ENCODE results near the gene CASP8.
"Not testable (repeated sequence)": the region's sequence is repeated elsewhere in the genome, so short reads cannot be mapped to it uniquely, and the experiment has no call there.

The CASP8 gene

DNA sequence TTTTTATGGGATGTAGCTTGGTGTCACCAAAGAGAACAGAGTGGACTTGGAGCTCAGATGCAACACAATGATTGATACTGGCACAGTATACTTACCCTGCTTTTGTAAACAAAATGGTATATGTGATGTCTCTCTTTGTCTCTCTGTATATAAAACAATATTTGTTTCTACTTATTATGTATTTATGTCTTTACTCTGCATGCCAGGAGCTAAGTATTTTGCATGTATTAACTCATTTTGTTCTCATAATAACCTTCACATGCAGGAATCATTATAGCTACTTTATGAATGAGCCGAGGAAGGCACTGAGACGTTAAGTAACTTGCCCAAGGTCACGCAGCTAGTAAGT, 27.9 kb upstream of the CASP8 start:
- Histone ChIP-seq H3K9me3 (ENCODE audit: control insufficient read depth, insufficient read depth, low read depth, low read length) (no peaks in the 10 kb centered on the region), H3K4me1 (ENCODE audit: control insufficient read depth, insufficient read depth, low read length) (peaks cover 15% of the 10 kb centered on the region), H3K9ac (ENCODE audit: low read length) (no peak overlapping the region), H3K27me3 (ENCODE audit: control insufficient read depth, insufficient read depth, low read length) (no peaks in the 10 kb centered on the region), H3K4me3 (ENCODE audit: low read depth, low read length) (no peak overlapping the region; the same call in 1 of the 2 replicates), H3K36me3 (ENCODE audit: control insufficient read depth, insufficient read depth, low read length) (no peaks in the 10 kb centered on the region), H3K27ac (ENCODE audit: low read depth, low read length) (no peak overlapping the region)

DNA sequence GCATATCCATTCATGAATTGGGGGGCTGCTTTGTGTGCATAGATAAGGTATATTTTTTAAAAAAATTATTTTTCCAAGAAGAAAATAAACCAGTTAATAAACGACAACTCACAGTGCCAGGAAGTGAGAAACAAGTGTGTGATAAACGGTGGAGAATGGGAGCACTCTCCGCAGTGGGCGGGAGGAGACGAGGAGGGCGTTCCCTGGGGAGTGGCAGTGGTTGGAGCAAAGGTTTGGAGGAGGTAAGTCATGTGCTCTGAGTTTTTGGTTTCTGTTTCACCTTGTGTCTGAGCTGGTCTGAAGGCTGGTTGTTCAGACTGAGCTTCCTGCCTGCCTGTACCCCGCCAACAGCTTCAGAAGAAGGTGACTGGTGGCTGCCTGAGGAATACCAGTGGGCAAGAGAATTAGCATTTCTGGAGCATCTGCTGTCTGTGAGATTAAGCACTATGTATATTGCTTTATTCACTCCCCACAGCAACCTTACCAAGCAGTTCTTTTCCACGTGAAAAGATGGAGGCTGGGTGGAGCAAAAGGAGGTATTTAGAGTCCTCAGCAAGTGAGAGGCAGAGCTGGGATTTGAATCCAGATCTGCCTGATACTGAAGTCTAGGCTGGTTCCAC, 27.0 kb upstream of the CASP8 start:
- H3K9me3 ChIP-seq (ENCODE audit: control insufficient read depth, insufficient read depth, low read depth, low read length): no peaks in the 10 kb centered on the region
- peaks cover 15% of the 10 kb centered on the region for H3K4me1 ChIP-seq (ENCODE audit: control insufficient read depth, insufficient read depth, low read length)
- H3K27me3 ChIP-seq (ENCODE audit: control insufficient read depth, insufficient read depth, low read length): no peaks in the 10 kb centered on the region
- peak overlapping the region; percentile 54 for H3K4me3 ChIP-seq (ENCODE audit: low read depth, low read length)
- H3K36me3 ChIP-seq (ENCODE audit: control insufficient read depth, insufficient read depth, low read length): 0 out of 2 replicates have a peak, but pooled peaks cover 2% of the 10 kb centered on the region
- H3K27ac ChIP-seq (ENCODE audit: low read depth, low read length): peak overlapping the region; percentile 16; the same call in 1 of the 2 replicates
- H3K9ac ChIP-seq (ENCODE audit: low read length): peak overlapping the region; percentile 51

DNA sequence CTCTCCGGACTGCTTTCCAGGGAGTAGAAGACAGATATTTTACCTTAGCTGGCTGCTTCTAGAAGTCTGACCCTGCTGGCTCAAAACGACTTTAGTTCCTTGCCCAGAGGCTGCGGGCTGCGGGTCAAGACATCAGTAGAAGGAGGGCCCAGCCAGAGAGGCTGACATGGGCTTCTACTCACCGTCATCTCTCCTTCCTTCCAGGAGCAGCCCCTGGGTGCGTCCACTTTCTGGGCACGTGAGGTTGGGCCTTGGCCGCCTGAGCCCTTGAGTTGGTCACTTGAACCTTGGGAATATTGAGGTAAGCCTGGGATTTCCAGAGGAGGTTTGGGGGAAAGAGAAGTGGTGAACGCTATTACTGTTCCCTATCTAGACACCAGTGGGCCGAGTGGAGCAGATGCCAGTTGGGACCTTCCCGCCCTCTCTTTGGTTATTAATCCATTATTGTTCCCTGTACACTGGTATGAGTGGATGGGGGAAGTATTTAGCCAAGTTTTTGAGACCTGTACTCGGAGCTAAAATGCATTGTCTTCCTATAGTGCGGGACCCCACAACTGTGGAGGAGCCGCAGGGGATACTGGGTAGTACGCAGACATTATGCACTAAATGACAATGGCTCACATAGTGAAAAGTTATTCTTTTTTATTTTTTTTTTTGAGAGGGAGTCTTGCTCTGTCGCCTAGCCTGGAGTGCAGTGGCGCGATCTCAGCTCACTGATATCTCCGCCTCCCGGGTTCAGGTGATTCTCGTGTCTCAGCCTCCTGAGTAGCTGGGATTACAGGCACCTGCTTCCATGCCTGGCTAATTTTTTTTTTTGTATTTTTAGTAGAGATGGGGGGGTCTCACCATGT, 26.3 kb upstream of the CASP8 start:
- Histone ChIP-seq H3K27ac (ENCODE audit: low read depth, low read length) (peak overlapping the region; percentile 16; the same call in 1 of the 2 replicates), H3K4me3 (ENCODE audit: low read depth, low read length) (peak overlapping the region; percentile 54), H3K9ac (ENCODE audit: low read length) (peak overlapping the region; percentile 51), H3K9me3 (ENCODE audit: control insufficient read depth, insufficient read depth, low read depth, low read length) (no peaks in the 10 kb centered on the region), H3K36me3 (ENCODE audit: control insufficient read depth, insufficient read depth, low read length) (0 out of 2 replicates have a peak, but pooled peaks cover 2% of the 10 kb centered on the region), H3K27me3 (ENCODE audit: control insufficient read depth, insufficient read depth, low read length) (no peaks in the 10 kb centered on the region), H3K4me1 (ENCODE audit: control insufficient read depth, insufficient read depth, low read length) (peaks cover 15% of the 10 kb centered on the region)

DNA sequence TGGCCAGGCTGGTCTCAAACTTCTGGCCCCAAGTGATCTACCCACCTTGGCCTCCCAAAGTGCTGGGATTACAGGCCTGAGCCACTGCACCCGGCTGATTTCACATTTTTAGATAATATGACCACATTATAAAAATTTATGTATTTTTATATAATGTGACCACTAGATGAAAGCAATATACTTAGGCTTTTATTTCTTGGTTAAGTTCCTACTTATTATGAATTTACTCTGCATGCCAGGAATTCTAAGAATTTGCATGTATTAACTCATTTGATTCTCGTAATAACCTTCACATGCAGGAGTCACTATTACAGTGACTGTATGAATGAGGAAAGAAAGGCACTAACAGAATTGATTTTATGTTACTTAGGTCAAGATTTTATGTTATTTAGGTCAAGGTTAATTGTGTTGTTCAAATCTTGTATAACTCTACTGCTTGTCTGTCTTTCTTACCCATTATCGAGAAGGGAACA, 25.6 kb upstream of the CASP8 start:
- peak overlapping the region; percentile 54 for H3K4me3 ChIP-seq (ENCODE audit: low read depth, low read length)

DNA sequence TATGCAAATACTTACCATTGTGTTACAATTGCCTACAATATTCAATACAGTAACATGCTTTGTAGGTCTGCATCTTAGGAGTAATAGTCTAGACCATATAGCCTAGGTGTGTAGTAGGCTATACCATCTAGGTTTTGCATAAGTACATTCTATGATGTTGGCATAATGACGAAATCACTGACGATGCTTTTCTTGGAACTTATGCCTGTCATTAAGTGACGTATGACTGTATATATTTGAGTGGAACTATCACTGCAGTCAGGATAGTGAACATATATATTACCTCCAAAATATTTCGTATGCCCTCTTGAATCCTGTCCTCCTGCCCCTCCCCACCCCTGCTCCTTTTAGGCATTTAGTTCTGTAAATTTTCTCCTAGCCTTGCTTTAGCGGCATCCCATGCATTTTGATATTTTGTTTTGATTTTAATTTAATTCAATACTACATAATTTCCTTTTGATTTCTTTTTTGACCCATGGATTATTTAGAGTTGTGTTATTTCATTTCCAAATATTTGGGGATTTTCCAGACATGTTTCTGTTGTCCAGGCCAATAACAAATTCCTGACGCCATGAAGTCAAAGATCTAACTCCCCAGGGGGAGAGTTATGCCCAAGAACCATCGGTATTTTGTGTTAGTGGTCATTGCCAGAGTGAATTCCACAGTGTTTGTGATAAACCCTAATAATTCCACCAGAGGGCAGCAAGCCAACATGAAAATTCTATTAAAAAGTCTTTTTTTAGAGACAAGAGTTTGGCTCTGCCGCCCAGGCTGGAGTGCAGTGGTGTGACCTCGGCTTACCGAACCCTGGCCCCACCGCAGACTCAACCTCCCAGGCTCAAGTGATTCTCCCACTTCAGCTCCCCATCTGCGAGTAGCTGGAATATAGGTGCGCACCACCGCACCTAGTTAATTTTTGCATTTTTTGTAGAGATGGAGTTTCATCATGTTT, 24.2 kb upstream of the CASP8 start:
- Histone ChIP-seq H3K27me3 (ENCODE audit: control insufficient read depth, insufficient read depth, low read length) (no peaks in the 10 kb centered on the region), H3K9ac (ENCODE audit: low read length) (no peak overlapping the region), H3K4me1 (ENCODE audit: control insufficient read depth, insufficient read depth, low read length) (peaks cover 15% of the 10 kb centered on the region), H3K4me3 (ENCODE audit: low read depth, low read length) (no peak overlapping the region), H3K36me3 (ENCODE audit: control insufficient read depth, insufficient read depth, low read length) (peaks cover 7% of the 10 kb centered on the region; the same call in 1 of the 2 replicates), H3K27ac (ENCODE audit: low read depth, low read length) (no peak overlapping the region), H3K9me3 (ENCODE audit: control insufficient read depth, insufficient read depth, low read depth, low read length) (peaks cover 2% of the 10 kb centered on the region; the same call in 1 of the 2 replicates)

More for the DNA sequence above, 25.6 kb upstream of the CASP8 start:
- H3K9me3 ChIP-seq (ENCODE audit: control insufficient read depth, insufficient read depth, low read depth, low read length): 0 out of 2 replicates have a peak, but pooled peaks cover 2% of the 10 kb centered on the region
- peaks cover 15% of the 10 kb centered on the region for H3K4me1 ChIP-seq (ENCODE audit: control insufficient read depth, insufficient read depth, low read length)
- H3K9ac ChIP-seq (ENCODE audit: low read length): no peak overlapping the region
- no peaks in the 10 kb centered on the region for H3K27me3 ChIP-seq (ENCODE audit: control insufficient read depth, insufficient read depth, low read length)
- no peak overlapping the region for H3K27ac ChIP-seq (ENCODE audit: low read depth, low read length)
- H3K36me3 ChIP-seq (ENCODE audit: control insufficient read depth, insufficient read depth, low read length): peaks cover 4% of the 10 kb centered on the region; the same call in 1 of the 2 replicates

DNA sequence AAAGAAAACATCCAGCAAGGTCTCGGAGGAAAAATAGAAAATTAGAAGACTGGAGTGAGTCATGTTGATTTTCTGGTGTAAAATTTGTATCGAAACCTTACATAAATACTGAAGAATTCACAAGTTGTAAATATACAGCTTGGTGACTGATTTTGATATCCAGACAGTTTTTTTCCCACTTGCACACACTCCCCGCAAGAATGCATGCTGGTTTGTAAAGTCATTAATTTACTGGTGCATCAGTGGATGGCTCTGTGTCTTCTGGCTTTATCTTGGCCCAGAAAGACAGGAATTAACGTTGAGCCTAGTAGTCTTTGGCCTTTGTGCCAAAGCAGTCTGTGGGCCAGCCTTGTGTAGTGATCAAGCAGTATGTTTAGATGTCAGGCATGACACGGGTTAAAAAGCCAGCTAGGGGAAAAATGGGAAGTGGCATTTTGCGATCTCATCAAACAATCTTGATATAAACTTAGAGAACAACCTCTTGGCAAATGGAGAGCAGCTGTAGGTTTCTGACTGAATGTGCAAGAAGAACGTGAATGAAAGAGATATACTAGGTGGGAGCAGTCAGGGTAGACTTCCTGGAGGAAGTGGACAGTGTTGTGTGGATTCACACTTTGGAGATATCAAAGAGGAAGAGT, 22.7 kb upstream of the CASP8 start:
- peaks cover 2% of the 10 kb centered on the region; the same call in 1 of the 2 replicates for H3K9me3 ChIP-seq (ENCODE audit: control insufficient read depth, insufficient read depth, low read depth, low read length)
- H3K9ac ChIP-seq (ENCODE audit: low read length): no peak overlapping the region
- H3K4me3 ChIP-seq (ENCODE audit: low read depth, low read length): no peak overlapping the region
- no peaks in the 10 kb centered on the region for H3K27me3 ChIP-seq (ENCODE audit: control insufficient read depth, insufficient read depth, low read length)
- no peak overlapping the region for H3K27ac ChIP-seq (ENCODE audit: low read depth, low read length)
- peaks cover 9% of the 10 kb centered on the region for H3K4me1 ChIP-seq (ENCODE audit: control insufficient read depth, insufficient read depth, low read length)
- peaks cover 7% of the 10 kb centered on the region; the same call in 1 of the 2 replicates for H3K36me3 ChIP-seq (ENCODE audit: control insufficient read depth, insufficient read depth, low read length)

DNA sequence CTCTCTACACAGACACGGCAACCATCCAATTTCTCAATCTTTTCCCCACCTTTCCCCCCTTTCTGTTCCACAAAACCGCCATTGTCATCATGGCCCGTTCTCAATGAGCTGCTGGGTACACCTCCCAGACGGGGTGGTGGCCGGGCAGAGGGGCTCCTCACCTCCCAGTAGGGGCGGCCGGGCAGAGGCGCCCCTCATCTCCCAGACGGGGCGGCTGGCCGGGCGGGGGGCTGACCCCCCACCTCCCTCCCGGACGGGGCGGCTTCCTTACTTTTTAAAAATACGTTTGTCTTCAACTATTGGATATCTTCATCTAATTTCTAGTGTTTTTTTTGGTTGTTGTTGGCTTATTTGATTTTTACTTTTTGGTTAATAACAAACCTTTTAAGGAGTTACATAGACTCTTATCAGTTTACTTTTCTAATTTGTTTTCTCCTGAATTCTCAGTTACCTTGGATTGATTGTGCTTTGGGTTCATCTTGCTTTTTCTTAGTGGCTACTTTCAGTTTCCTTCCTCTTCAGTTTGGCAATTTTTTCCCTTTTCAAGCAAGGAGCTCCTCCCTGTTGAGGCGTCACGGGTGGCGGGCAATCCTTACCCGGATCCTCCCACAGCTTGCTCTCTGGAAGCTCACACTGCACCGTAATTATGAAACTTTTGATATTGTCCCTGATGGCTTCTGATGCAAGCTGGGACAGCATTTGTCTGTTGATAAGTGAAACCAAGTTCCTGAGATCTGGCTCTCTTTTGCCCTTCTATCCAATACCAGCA, 21.0 kb upstream of the CASP8 start:
- not testable (repeated sequence) for H3K4me3 ChIP-seq (ENCODE audit: low read depth, low read length); H3K27me3 ChIP-seq (ENCODE audit: control insufficient read depth, insufficient read depth, low read length); H3K9me3 ChIP-seq (ENCODE audit: control insufficient read depth, insufficient read depth, low read depth, low read length); H3K4me1 ChIP-seq (ENCODE audit: control insufficient read depth, insufficient read depth, low read length); H3K9ac ChIP-seq (ENCODE audit: low read length); H3K36me3 ChIP-seq (ENCODE audit: control insufficient read depth, insufficient read depth, low read length); H3K27ac ChIP-seq (ENCODE audit: low read depth, low read length)

DNA sequence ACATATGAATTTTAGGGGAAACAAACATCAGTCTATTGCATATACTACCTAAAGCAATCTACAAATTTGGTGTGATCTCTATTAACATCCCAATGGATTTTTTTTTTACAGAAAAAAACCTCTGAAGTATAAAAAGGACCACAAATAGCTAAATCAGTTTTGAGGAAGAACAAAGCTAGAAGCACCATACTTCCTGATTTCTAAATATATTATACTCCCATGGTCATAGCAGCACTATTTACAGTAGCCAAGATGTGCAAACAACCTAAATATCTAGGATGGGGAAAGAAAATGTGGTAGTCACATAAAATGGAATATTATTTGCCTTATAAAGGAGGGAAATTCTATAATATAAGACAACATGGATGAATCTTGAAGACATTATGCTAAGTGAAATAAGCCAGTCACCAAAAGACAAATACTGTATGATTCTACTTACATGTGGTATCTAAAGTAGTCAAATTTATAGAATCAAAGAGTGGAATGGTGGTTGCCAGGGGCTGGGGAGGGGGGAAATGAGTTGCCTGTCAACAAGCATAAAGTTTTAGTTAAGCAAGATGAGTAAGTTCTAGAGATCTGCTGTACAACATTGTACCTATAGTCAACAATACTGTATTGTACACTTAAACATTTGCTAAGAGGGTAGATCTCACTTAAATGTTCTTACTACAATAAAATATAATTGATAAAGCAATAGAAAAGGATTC, 17.6 kb upstream of the CASP8 start:
- H3K4me3 ChIP-seq (ENCODE audit: low read depth, low read length): no peak overlapping the region
- H3K9ac ChIP-seq (ENCODE audit: low read length): no peak overlapping the region
- peaks cover 2% of the 10 kb centered on the region; the same call in 1 of the 2 replicates for H3K9me3 ChIP-seq (ENCODE audit: control insufficient read depth, insufficient read depth, low read depth, low read length)
- no peaks in the 10 kb centered on the region for H3K4me1 ChIP-seq (ENCODE audit: control insufficient read depth, insufficient read depth, low read length)
- H3K36me3 ChIP-seq (ENCODE audit: control insufficient read depth, insufficient read depth, low read length): peaks cover 7% of the 10 kb centered on the region; the same call in 1 of the 2 replicates
- H3K27me3 ChIP-seq (ENCODE audit: control insufficient read depth, insufficient read depth, low read length): no peaks in the 10 kb centered on the region
- no peak overlapping the region for H3K27ac ChIP-seq (ENCODE audit: low read depth, low read length)

DNA sequence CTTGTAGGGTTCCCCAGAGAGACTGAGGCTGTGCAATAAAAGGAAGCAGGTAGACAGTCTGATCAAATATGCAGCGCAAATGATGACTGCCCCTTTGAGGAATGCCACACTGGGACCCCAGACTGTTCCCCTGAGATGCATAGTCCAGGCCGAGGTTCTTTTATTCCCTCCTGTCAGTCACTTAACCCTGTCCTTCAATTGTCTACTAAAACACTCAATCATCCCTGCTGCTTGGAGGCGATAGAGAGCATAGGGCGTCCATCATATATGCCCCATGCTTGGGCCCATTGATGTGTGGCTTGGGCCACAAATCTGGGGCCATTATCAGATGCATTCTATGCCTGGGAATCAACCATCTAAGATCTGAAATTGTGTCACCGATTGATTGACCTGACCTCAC, 15.5 kb upstream of the CASP8 start:
- no peaks in the 10 kb centered on the region for H3K27me3 ChIP-seq (ENCODE audit: control insufficient read depth, insufficient read depth, low read length)
- no peak overlapping the region for H3K9ac ChIP-seq (ENCODE audit: low read length)
- no peak overlapping the region for H3K27ac ChIP-seq (ENCODE audit: low read depth, low read length)
- peaks cover 2% of the 10 kb centered on the region; the same call in 1 of the 2 replicates for H3K36me3 ChIP-seq (ENCODE audit: control insufficient read depth, insufficient read depth, low read length)
- peaks cover 5% of the 10 kb centered on the region; the same call in 1 of the 2 replicates for H3K9me3 ChIP-seq (ENCODE audit: control insufficient read depth, insufficient read depth, low read depth, low read length)
- H3K4me1 ChIP-seq (ENCODE audit: control insufficient read depth, insufficient read depth, low read length): no peaks in the 10 kb centered on the region
- no peak overlapping the region for H3K4me3 ChIP-seq (ENCODE audit: low read depth, low read length)
